Neural progenitor cell (in vitro differentiated cells): ENCODE data around the gene KRTAP19-6. TPM values are rescaled to one million over a fixed set of nuclear protein-coding genes. Genes with fewer than 3 reads are reported as not detected.

Experiments used
- DNase-seq: peaks from one replicate; pipeline ENCODE4 v3.0.0-alpha.2; 2016; ENCODE audit warnings: low spot score
- H2AFZ ChIP-seq: fragments of 200-600 bp; sonication (generic); replicated peaks from 2 replicates; pipeline ENCODE4 v1.6.1; 2016; ENCODE audit warnings: antibody characterized with exemption
- H3F3A ChIP-seq: fragments of 200-600 bp; sonication (generic); 2 replicates; pipeline ENCODE4 v1.6.1; 2016; ENCODE audit warnings: antibody characterized with exemption, low read depth
- H3K27ac ChIP-seq: fragments of 200-600 bp; sonication (generic); 2 replicates; pipeline ENCODE4 v1.5.1; 2016; ENCODE audit warnings: mild to moderate bottlenecking
- H3K27me3 ChIP-seq: fragments of 200-600 bp; sonication (generic); 2 replicates; pipeline ENCODE4 v1.6.1; 2016; ENCODE audit warnings: mild to moderate bottlenecking, moderate library complexity
- H3K36me3 ChIP-seq: fragments of 200-600 bp; sonication (generic); 2 replicates; pipeline ENCODE4 v1.5.1; 2016
- H3K4me1 ChIP-seq: fragments of 200-600 bp; sonication (generic); 2 replicates; pipeline ENCODE4 v1.6.1; 2016; ENCODE audit warnings: mixed run types
- H3K4me2 ChIP-seq: fragments of 200-600 bp; sonication (generic); 2 replicates; pipeline ENCODE4 v1.6.1; 2016
- H3K4me3 ChIP-seq: fragments of 200-600 bp; sonication (generic); 2 replicates; pipeline ENCODE4 v1.5.1; 2016
- H3K79me2 ChIP-seq: fragments of 200-600 bp; sonication (generic); 2 replicates; pipeline ENCODE4 v1.6.1; 2016; ENCODE audit warnings: low read depth
- H3K9ac ChIP-seq: fragments of 200-600 bp; sonication (generic); 2 replicates; pipeline ENCODE4 v1.6.1; 2016
- H3K9me3 ChIP-seq: fragments of 200-600 bp; sonication (generic); 2 replicates; pipeline ENCODE4 v1.5.1; 2016; ENCODE audit warnings: low read depth
- H4K20me1 ChIP-seq: fragments of 200-600 bp; sonication (generic); 2 replicates; pipeline ENCODE4 v1.6.1; 2016; ENCODE audit warnings: low read depth
- H3K27ac Mint-ChIP-seq: 3 replicates; pipeline ENCODE4 v1.8.0; 2021; ENCODE audit warnings: mixed read lengths
- H3K27me3 Mint-ChIP-seq: 2 replicates; pipeline ENCODE4 v1.8.0; 2022; ENCODE audit warnings: low read depth, mild to moderate bottlenecking, inconsistent platforms, moderate library complexity, mixed read lengths; ENCODE audit not compliant: insufficient read depth
- H3K36me3 Mint-ChIP-seq: 3 replicates; pipeline ENCODE4 v1.8.0; 2021; ENCODE audit warnings: mixed read lengths
- H3K4me1 Mint-ChIP-seq: 3 replicates; pipeline ENCODE4 v1.8.0; 2021; ENCODE audit warnings: mixed read lengths
- H3K4me3 Mint-ChIP-seq: 3 replicates; pipeline ENCODE4 v1.8.0; 2021; ENCODE audit warnings: mild to moderate bottlenecking, moderate library complexity, mixed read lengths
- H3K9me3 Mint-ChIP-seq: 3 replicates; pipeline ENCODE4 v1.8.0; 2020; ENCODE audit warnings: mixed read lengths
- EZH2 ChIP-seq: fragments of 200-600 bp; sonication (generic); IDR thresholded peaks from 2 replicates; pipeline ENCODE4 v1.6.1; 2017; ENCODE audit warnings: antibody characterized with exemption, mild to moderate bottlenecking, moderate library complexity
- EZH2phosphoT487 ChIP-seq: fragments of 200-600 bp; sonication (generic); IDR thresholded peaks from 2 replicates; pipeline ENCODE4 v1.6.1; 2017; ENCODE audit warnings: antibody characterized with exemption
- total RNA-seq: library from RNA; depleted of rRNA; stranded (reverse); fragments of >200 nt; gene quantifications from 2 replicates; pipeline ENCODE4 v1.2.3, GENCODE V29; 2015; ENCODE audit warnings: low replicate concordance
- TF ChIP-seq, protein P1 (sequence below): fragments of 200-600 bp; sonication (generic); IDR thresholded peaks from 2 replicates; pipeline ENCODE4 v1.5.1; 2017; ENCODE audit warnings: antibody characterized with exemption, mild to moderate bottlenecking

The KRTAP19-6 gene
- total RNA-seq, 1 donor from 2014 or later: not detected

DNA sequence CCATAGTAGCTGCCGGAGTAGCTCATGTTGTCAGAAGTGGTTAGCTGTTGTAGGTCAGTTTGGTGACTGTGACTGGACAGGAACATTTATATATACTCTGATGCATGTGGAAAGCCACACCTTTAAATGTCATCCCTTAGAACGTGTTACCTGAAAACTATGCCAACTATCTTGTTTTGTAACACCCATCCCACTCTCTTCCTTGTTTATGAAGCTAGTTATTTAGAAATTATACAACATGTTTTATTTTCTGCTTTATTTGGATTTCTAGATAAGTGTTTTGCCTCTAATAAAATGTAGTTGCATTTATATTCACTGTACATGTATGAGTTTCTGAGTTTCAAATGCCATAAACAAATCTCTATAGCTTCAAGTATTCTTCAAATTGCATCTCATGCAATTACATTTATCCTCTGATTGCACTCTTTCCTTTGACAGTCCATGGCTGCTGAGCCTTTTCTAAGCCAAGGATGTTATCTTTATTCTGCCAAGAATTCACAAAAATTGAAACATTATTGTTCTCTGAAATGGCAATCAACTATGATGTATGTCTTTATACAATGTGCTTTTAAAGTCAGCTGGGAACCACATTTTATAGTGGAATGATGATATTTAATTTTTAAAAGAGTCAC lies 19.7 kb upstream of the KRTAP19-6 start, which contains the start of gene KRTAP19-7:
Gene KRTAP19-7 (minus strand): TSS at position 51 of the 632 bp plus-strand sequence. CDS start 25 bp downstream, at position 26.
- Histone ChIP-seq H3K27me3 (no peaks in the 10 kb centered on the region), H3K9ac (no peak within 1 kb of the TSS), H3K4me3 (no peak within 1 kb of the TSS), H3K4me1 (no peaks in the 10 kb centered on the region), H4K20me1 (no peaks in the 10 kb centered on the region), H3F3A (no peaks in the 10 kb centered on the region), H3K9me3 (peaks cover 9% of the 10 kb centered on the region), H3K27ac (no peak within 1 kb of the TSS), H2AFZ (no peak within 1 kb of the TSS), H3K4me2 (no peak within 1 kb of the TSS), H3K36me3 (no peaks in the 10 kb centered on the region), H3K79me2 (no peaks in the 10 kb centered on the region)
- DNase-seq: no peak
- H3K4me3 Mint-ChIP-seq: no peak within 1 kb of the TSS
- no peaks in the 10 kb centered on the region for H3K9me3 Mint-ChIP-seq
- no peak within 1 kb of the TSS for H3K27ac Mint-ChIP-seq
- H3K36me3 Mint-ChIP-seq: no peaks in the 10 kb centered on the region
- H3K4me1 Mint-ChIP-seq: no peaks in the 10 kb centered on the region
- H3K27me3 Mint-ChIP-seq: peaks cover 2% of the 10 kb centered on the region
- TF ChIP-seq, protein P1, sequence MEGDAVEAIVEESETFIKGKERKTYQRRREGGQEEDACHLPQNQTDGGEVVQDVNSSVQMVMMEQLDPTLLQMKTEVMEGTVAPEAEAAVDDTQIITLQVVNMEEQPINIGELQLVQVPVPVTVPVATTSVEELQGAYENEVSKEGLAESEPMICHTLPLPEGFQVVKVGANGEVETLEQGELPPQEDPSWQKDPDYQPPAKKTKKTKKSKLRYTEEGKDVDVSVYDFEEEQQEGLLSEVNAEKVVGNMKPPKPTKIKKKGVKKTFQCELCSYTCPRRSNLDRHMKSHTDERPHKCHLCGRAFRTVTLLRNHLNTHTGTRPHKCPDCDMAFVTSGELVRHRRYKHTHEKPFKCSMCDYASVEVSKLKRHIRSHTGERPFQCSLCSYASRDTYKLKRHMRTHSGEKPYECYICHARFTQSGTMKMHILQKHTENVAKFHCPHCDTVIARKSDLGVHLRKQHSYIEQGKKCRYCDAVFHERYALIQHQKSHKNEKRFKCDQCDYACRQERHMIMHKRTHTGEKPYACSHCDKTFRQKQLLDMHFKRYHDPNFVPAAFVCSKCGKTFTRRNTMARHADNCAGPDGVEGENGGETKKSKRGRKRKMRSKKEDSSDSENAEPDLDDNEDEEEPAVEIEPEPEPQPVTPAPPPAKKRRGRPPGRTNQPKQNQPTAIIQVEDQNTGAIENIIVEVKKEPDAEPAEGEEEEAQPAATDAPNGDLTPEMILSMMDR: no peak
- no peak for TF ChIP-seq EZH2phosphoT487

DNA sequence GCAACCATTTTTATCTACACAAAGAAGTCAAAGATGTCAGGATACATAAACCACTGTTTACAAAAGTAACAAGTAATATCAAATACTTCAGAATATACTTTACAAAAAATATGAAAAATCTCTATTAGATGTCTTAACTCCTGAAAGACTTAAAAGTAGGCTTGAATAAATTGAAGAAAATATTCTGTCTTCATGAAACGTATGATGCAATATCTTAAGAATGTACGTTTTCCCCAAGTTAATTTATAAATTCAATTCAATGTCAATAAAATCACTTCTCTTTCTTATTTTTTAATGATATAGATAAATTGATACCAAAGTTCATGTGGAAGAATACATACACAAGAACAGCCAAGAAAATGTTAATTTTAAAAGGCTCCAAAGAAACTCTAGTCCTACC lies 13.4 kb upstream of the KRTAP19-6 start:
- no peak overlapping the region for H3K4me3 ChIP-seq
- no peaks in the 10 kb centered on the region for H3K27me3 ChIP-seq
- no peaks in the 10 kb centered on the region for H4K20me1 ChIP-seq
- no peaks in the 10 kb centered on the region for H3F3A ChIP-seq
- H3K9ac ChIP-seq: no peak overlapping the region
- no peak overlapping the region for H3K4me2 ChIP-seq
- no peaks in the 10 kb centered on the region for H3K36me3 Mint-ChIP-seq
- H3K27me3 Mint-ChIP-seq: peaks cover 5% of the 10 kb centered on the region
- H3K4me1 Mint-ChIP-seq: no peaks in the 10 kb centered on the region
- H3K36me3 ChIP-seq: peaks cover 5% of the 10 kb centered on the region
- no peak overlapping the region for H3K4me3 Mint-ChIP-seq
- TF ChIP-seq EZH2phosphoT487: no peak
- TF ChIP-seq, protein P1: no peak
- no peak for TF ChIP-seq EZH2
- H3K9me3 Mint-ChIP-seq: peaks cover 4% of the 10 kb centered on the region
- H2AFZ ChIP-seq: no peak overlapping the region
- no peak overlapping the region for H3K27ac Mint-ChIP-seq
- H3K27ac ChIP-seq: no peak overlapping the region
- no peaks in the 10 kb centered on the region for H3K79me2 ChIP-seq
- no peak for DNase-seq
- peaks cover 37% of the 10 kb centered on the region for H3K9me3 ChIP-seq
- H3K4me1 ChIP-seq: no peaks in the 10 kb centered on the region

DNA sequence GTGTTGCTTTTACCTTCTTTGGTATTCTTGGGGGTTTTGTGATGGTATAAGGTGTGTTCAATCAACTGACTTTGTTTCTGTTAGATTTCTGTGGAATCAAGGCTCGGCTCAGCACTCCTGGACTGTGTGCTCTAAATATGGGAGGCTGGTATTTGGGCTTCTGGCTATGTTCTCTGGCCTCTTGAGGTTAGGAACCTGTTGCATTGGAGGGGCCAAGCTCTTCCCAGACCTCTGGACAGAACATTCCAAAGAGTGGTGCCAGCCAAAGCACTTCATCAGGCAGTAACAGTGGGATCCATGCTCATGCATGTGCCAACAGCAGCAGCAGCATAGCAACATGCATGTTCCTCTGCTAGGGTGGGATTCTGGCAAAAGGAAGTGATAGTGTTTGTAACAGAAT lies 11.1 kb upstream of the KRTAP19-6 start:
- H3K4me3 Mint-ChIP-seq: no peak overlapping the region
- no peaks in the 10 kb centered on the region for H3K79me2 ChIP-seq
- H3F3A ChIP-seq: no peaks in the 10 kb centered on the region
- H3K9ac ChIP-seq: no peak overlapping the region
- peaks cover 34% of the 10 kb centered on the region for H3K9me3 ChIP-seq
- no peaks in the 10 kb centered on the region for H3K36me3 Mint-ChIP-seq
- no peaks in the 10 kb centered on the region for H3K4me1 Mint-ChIP-seq
- TF ChIP-seq, protein P1: no peak
- TF ChIP-seq EZH2 (no peak), EZH2phosphoT487 (no peak)
- H3K4me1 ChIP-seq: no peaks in the 10 kb centered on the region
- DNase-seq: no peak
- H3K27ac Mint-ChIP-seq: no peak overlapping the region
- no peaks in the 10 kb centered on the region for H3K27me3 ChIP-seq
- H3K27me3 Mint-ChIP-seq: peaks cover 3% of the 10 kb centered on the region
- H3K4me2 ChIP-seq: no peak overlapping the region
- no peaks in the 10 kb centered on the region for H4K20me1 ChIP-seq
- no peak overlapping the region for H3K27ac ChIP-seq
- no peak overlapping the region for H2AFZ ChIP-seq
- peaks cover 4% of the 10 kb centered on the region for H3K9me3 Mint-ChIP-seq
- no peak overlapping the region for H3K4me3 ChIP-seq
- H3K36me3 ChIP-seq: peaks cover 5% of the 10 kb centered on the region
